Neural progenitor cell (in vitro differentiated cells): ENCODE results near the gene ERAP2. TPM values are rescaled to one million over a fixed set of nuclear protein-coding genes. Genes with fewer than 3 reads are reported as not detected.
A peak's percentile ranks its signal among the peaks of the same experiment; 100 is the strongest.
"Not testable (repeated sequence)": the region's sequence is repeated elsewhere in the genome, so short reads cannot be mapped to it uniquely, and the experiment has no call there.

Experiments used
- DNase-seq: peaks from one replicate; pipeline ENCODE4 v3.0.0-alpha.2; 2016; ENCODE audit warnings: low spot score
- H2AFZ ChIP-seq: fragments of 200-600 bp; sonication (generic); replicated peaks from 2 replicates; pipeline ENCODE4 v1.6.1; 2016; ENCODE audit warnings: antibody characterized with exemption
- H3F3A ChIP-seq: fragments of 200-600 bp; sonication (generic); 2 replicates; pipeline ENCODE4 v1.6.1; 2016; ENCODE audit warnings: antibody characterized with exemption, low read depth
- H3K27ac ChIP-seq: fragments of 200-600 bp; sonication (generic); 2 replicates; pipeline ENCODE4 v1.5.1; 2016; ENCODE audit warnings: mild to moderate bottlenecking
- H3K27me3 ChIP-seq: fragments of 200-600 bp; sonication (generic); 2 replicates; pipeline ENCODE4 v1.6.1; 2016; ENCODE audit warnings: mild to moderate bottlenecking, moderate library complexity
- H3K36me3 ChIP-seq: fragments of 200-600 bp; sonication (generic); 2 replicates; pipeline ENCODE4 v1.5.1; 2016
- H3K4me1 ChIP-seq: fragments of 200-600 bp; sonication (generic); 2 replicates; pipeline ENCODE4 v1.6.1; 2016; ENCODE audit warnings: mixed run types
- H3K4me2 ChIP-seq: fragments of 200-600 bp; sonication (generic); 2 replicates; pipeline ENCODE4 v1.6.1; 2016
- H3K4me3 ChIP-seq: fragments of 200-600 bp; sonication (generic); 2 replicates; pipeline ENCODE4 v1.5.1; 2016
- H3K79me2 ChIP-seq: fragments of 200-600 bp; sonication (generic); 2 replicates; pipeline ENCODE4 v1.6.1; 2016; ENCODE audit warnings: low read depth
- H3K9ac ChIP-seq: fragments of 200-600 bp; sonication (generic); 2 replicates; pipeline ENCODE4 v1.6.1; 2016
- H3K9me3 ChIP-seq: fragments of 200-600 bp; sonication (generic); 2 replicates; pipeline ENCODE4 v1.5.1; 2016; ENCODE audit warnings: low read depth
- H4K20me1 ChIP-seq: fragments of 200-600 bp; sonication (generic); 2 replicates; pipeline ENCODE4 v1.6.1; 2016; ENCODE audit warnings: low read depth
- H3K27ac Mint-ChIP-seq: 3 replicates; pipeline ENCODE4 v1.8.0; 2021; ENCODE audit warnings: mixed read lengths
- H3K27me3 Mint-ChIP-seq: 2 replicates; pipeline ENCODE4 v1.8.0; 2022; ENCODE audit warnings: low read depth, mild to moderate bottlenecking, inconsistent platforms, moderate library complexity, mixed read lengths; ENCODE audit not compliant: insufficient read depth
- H3K36me3 Mint-ChIP-seq: 3 replicates; pipeline ENCODE4 v1.8.0; 2021; ENCODE audit warnings: mixed read lengths
- H3K4me1 Mint-ChIP-seq: 3 replicates; pipeline ENCODE4 v1.8.0; 2021; ENCODE audit warnings: mixed read lengths
- H3K4me3 Mint-ChIP-seq: 3 replicates; pipeline ENCODE4 v1.8.0; 2021; ENCODE audit warnings: mild to moderate bottlenecking, moderate library complexity, mixed read lengths
- H3K9me3 Mint-ChIP-seq: 3 replicates; pipeline ENCODE4 v1.8.0; 2020; ENCODE audit warnings: mixed read lengths
- CTCF ChIP-seq: fragments of 200-600 bp; sonication (generic); IDR thresholded peaks from 2 replicates; pipeline ENCODE4 v1.5.1; 2017; ENCODE audit warnings: antibody characterized with exemption, mild to moderate bottlenecking
- EZH2 ChIP-seq: fragments of 200-600 bp; sonication (generic); IDR thresholded peaks from 2 replicates; pipeline ENCODE4 v1.6.1; 2017; ENCODE audit warnings: antibody characterized with exemption, mild to moderate bottlenecking, moderate library complexity
- EZH2phosphoT487 ChIP-seq: fragments of 200-600 bp; sonication (generic); IDR thresholded peaks from 2 replicates; pipeline ENCODE4 v1.6.1; 2017; ENCODE audit warnings: antibody characterized with exemption
- total RNA-seq: library from RNA; depleted of rRNA; stranded (reverse); fragments of >200 nt; gene quantifications from 2 replicates; pipeline ENCODE4 v1.2.3, GENCODE V29; 2015; ENCODE audit warnings: low replicate concordance

The ERAP2 gene
- total RNA-seq, 1 donor from 2014 or later = not detected

DNA sequence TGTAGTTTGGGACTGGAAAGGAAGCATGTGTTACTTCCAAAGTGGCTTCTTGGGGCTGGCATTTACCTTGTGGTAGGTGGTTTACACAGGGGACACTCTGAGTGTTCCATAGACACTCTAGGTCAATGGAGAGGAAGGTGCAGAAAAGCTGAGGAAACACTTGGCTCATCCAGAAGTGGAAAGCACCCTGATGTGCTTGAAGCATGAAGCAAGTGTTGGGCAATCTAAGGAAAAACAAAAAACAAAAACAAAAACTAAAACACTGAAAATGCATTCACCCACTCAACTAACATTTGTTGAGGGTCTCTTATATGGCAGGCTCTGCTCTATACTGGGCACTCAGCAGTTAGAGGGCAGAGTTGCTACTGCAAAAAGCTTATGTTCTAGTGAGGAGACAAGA lies 2.9 kb upstream of the ERAP2 start:
- Mint-ChIP-seq H3K4me1 (peaks cover 35% of the 10 kb centered on the region), H3K27ac (no peak overlapping the region), H3K9me3 (no peaks in the 10 kb centered on the region), H3K4me3 (no peak overlapping the region), H3K27me3 (no peaks in the 10 kb centered on the region), H3K36me3 (no peaks in the 10 kb centered on the region)
- H3K9ac ChIP-seq = no peak overlapping the region
- H3K27ac ChIP-seq = no peak overlapping the region
- no peaks in the 10 kb centered on the region for H3K79me2 ChIP-seq
- TF ChIP-seq EZH2 (no peak), CTCF (no peak)
- H3F3A ChIP-seq = peaks cover 14% of the 10 kb centered on the region
- peaks cover 33% of the 10 kb centered on the region for H3K4me1 ChIP-seq
- no peaks in the 10 kb centered on the region for H3K27me3 ChIP-seq
- H3K4me2 ChIP-seq = no peak overlapping the region
- DNase-seq = no peak
- H4K20me1 ChIP-seq = no peaks in the 10 kb centered on the region
- H3K9me3 ChIP-seq = no peaks in the 10 kb centered on the region
- peak overlapping the region; percentile 32 for H2AFZ ChIP-seq
- H3K4me3 ChIP-seq = no peak overlapping the region
- no peaks in the 10 kb centered on the region for H3K36me3 ChIP-seq

GRCh38 chr5:96874631-96875030 lies 1.7 kb upstream of the ERAP2 start:
- Histone ChIP-seq H3K36me3 (no peaks in the 10 kb centered on the region), H3K4me2 (no peak overlapping the region), H3K9ac (no peak overlapping the region), H3K9me3 (no peaks in the 10 kb centered on the region), H3K4me3 (no peak overlapping the region), H3K27ac (no peak overlapping the region), H3K79me2 (no peaks in the 10 kb centered on the region), H3K4me1 (peaks cover 28% of the 10 kb centered on the region), H4K20me1 (no peaks in the 10 kb centered on the region), H3K27me3 (no peaks in the 10 kb centered on the region), H3F3A (peaks cover 10% of the 10 kb centered on the region), H2AFZ (peak overlapping the region; percentile 45)
- Mint-ChIP-seq H3K4me3 (no peak overlapping the region), H3K27me3 (no peaks in the 10 kb centered on the region), H3K27ac (no peak overlapping the region), H3K9me3 (no peaks in the 10 kb centered on the region), H3K4me1 (peaks cover 29% of the 10 kb centered on the region), H3K36me3 (no peaks in the 10 kb centered on the region)
- no peak for TF ChIP-seq CTCF
- no peak for TF ChIP-seq EZH2
- TF ChIP-seq EZH2phosphoT487 = no peak
- no peak for DNase-seq

- TF ChIP-seq CTCF (no peak), EZH2phosphoT487 (no peak), EZH2 (no peak)
- Mint-ChIP-seq H3K4me1 (peaks cover 17% of the 10 kb centered on the region), H3K27me3 (no peaks in the 10 kb centered on the region), H3K4me3 (no peak overlapping the region), H3K27ac (no peak overlapping the region), H3K36me3 (no peaks in the 10 kb centered on the region), H3K9me3 (no peaks in the 10 kb centered on the region)
- Histone ChIP-seq H3K4me1 (peaks cover 16% of the 10 kb centered on the region), H3K9ac (no peak overlapping the region), H4K20me1 (no peaks in the 10 kb centered on the region), H3K4me3 (no peak overlapping the region), H3K9me3 (no peaks in the 10 kb centered on the region), H3K27me3 (no peaks in the 10 kb centered on the region), H3K36me3 (no peaks in the 10 kb centered on the region), H3K4me2 (no peak overlapping the region), H3F3A (peaks cover 7% of the 10 kb centered on the region), H3K79me2 (no peaks in the 10 kb centered on the region), H3K27ac (no peak overlapping the region), H2AFZ (no peak overlapping the region)
- DNase-seq = no peak
Observed at GRCh38 chr5:96875791-96876291, 459 bp upstream of the ERAP2 start.

GRCh38 chr5:96876977-96877469 lies 723 bp downstream of the ERAP2 start:
- not testable (repeated sequence) for H3K4me1 ChIP-seq, H3K4me1 Mint-ChIP-seq, DNase-seq, H3K36me3 Mint-ChIP-seq, H3K27ac Mint-ChIP-seq, H2AFZ ChIP-seq, H3K9me3 Mint-ChIP-seq, H3K79me2 ChIP-seq, H3K9me3 ChIP-seq, H3K4me3 Mint-ChIP-seq, H3K4me2 ChIP-seq, H3K27me3 ChIP-seq, H3K27me3 Mint-ChIP-seq, H3K4me3 ChIP-seq, H3K27ac ChIP-seq, H3K9ac ChIP-seq, H3K36me3 ChIP-seq, H3F3A ChIP-seq, H4K20me1 ChIP-seq
